Amniotic epithelial cell (primary cell): ENCODE results near the gene CCR4.
"Not testable (repeated sequence)": the region's sequence is repeated elsewhere in the genome, so short reads cannot be mapped to it uniquely, and the experiment has no call there.

ENCODE experiments used
- DNase-seq: peaks from one replicate; pipeline ENCODE4 v3.0.0-alpha.2; 2010; ENCODE audit warnings: low read depth

The CCR4 gene

DNA sequence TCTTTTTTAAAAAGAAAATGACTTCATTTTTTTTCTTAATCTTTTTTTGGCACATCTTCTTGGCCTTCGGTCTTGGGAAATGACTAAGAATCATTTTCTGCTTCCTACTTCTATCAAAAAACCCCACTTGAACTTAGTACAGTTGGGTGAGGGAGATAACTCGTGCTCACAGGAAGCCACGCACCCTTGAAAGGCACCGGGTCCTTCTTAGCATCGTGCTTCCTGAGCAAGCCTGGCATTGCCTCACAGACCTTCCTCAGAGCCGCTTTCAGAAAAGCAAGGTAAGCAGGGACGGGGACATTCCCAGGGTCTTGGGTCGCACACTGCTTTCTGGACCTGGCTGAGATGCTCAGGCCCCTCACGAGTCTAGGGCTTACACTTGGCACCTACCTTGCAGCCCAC lies at the start of gene CCR4:
Gene CCR4 (plus strand): TSS at position 235 of the 402 bp plus-strand sequence. CDS start 1,779 bp downstream, outside the sequence.
- DNase-seq = no peak

DNA sequence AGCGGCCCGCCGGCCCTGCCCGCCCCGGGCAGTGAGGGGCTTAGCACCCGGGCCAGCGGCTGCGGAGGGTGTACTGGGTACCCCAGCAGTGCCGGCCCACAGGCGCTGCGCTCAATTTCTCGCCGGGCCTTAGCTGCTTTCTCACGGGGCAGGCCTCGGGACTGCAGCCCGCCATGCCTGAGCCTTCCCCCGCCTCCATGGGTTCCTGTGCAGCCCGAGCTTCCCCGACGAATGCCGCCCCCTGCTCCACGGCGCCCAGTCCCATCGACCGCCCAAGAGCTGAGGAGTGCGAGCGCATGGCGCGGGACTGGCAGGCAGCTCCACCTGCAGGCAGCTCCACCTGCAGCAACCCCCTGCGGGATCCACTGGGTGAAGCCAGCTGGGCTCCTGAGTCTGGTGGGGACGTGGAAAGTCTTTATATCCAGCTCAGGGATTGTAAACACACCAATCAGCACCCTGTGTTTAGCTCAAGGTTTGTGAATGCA lies 48.5 kb upstream of the CCR4 start:
- DNase-seq = not testable (repeated sequence)

DNA sequence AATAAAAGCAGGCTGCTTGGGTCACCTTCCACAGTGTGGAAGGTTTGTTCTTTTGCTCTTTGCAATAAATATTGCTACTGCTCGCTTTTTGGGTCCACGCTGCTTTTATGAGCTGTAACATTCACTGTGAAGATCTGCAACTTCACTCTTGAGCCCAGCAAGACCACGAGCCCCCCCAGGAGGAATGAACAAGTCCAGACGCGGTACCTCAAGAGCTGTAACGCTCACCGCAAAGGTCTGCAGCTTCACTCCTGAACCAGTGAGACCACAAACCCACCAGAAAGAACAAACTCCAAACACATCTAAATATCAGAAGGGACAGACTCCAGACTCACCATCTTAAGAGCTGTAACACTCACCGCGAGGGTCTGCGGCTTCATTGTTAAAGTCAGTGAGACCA lies 47.5 kb upstream of the CCR4 start:
- DNase-seq = no peak

DNA sequence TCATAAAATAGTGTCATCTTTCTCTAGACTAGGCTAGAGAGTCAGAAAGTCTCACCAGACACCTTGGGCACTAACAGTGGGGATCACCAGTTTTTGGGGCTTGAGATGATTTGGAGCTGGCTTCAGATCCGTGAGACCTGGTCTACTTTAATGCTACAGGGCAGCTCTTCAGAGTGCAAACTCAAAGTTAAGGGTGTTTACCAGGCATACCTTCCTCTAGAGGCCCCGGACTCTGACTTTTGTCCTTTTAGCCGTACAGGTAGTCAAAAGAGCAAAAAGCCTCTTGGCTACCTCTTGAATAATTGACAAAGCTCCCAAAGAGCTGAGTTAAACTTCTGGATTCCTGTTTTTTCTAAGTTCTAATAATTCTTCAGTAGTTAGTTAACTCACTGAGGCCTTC lies 41.4 kb upstream of the CCR4 start:
- DNase-seq = no peak

DNA sequence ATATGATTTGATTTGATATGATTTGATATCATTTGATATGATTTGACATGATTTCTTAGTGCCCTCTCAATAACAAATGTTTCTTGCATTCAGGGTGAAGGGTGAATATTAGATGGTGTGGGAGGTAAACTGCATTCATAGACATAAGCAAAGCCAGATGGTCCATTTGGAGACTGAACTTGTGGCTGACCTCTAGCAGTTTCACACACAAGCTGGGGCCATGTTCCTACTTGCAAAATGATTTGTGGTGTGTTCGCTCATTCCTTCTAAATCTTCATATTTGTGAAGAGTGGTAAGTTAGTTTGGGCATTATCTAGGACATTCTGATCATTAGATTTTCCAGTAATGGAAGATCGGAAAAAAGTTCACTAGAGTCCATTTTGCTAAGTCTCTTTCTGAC lies 40.5 kb upstream of the CCR4 start:
- DNase-seq = peak; percentile 5

DNA sequence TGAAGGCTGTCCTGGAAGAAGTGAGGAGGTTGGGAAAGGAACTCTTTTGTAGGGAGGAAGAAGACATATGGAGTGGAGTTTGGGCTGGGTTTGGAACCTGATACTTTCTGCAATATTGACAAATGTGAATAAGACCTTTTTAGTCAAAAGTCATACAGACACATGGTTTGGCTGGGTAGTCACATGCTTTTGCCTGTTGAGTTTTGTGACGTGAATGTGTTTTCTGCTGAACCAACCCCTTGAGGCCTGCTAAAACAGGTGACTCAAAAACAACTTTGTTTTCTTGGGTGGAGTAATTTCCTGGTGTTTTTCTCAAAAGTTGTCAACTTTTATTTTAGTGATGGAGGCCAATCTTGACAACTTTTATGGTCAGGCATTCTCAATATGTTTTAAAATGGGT lies 39.4 kb upstream of the CCR4 start:
- DNase-seq = no peak

DNA sequence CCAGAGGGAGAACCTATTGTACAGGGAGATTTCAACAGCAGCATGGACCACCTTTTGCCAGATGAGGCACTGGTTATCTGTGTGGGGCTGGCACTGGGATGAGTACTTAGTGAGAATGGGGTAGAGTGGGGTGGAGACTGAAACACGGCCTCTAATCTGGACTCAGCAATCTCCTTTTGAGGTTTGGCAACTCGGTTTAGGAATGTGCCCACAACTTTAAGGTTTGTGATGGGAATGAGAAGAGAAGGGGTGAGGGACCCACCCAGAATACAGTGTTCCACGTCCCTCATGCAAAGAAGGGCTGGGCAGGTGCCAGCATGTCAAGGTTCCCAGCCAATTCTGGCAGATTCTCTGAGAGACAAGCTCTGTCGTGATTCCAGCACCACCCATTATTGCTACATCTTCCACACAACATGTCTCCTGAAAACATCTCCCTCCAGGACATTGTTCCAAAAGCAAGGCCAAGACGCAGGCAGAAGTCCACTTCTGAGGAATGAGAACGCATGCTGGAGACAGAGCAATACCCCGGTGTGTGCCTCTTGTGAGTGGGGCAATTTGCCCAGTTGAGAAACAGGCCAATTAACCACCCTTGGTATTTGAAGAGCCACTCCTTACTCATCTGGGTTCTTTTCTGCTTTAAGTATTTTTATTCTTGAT lies 37.5 kb upstream of the CCR4 start:
- DNase-seq = peak; percentile 49

DNA sequence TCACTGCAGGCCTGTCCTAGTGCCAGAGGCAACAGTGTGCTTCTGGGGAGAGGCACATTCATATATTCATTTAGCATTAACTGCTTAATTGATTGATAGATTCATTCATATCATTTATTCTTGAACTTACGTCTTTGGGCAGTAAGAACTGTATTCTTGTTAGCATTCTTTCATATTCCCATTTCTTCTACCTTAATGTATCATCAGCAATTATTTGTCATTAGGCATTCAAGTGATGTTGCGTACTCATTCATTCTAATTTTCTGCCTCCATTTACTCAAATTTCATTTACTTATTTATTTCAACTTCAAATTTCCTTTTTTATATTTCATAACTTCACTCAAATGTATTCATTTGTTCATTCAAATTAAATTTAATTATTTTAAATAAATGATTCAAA lies 31.5 kb upstream of the CCR4 start:
- DNase-seq = no peak

DNA sequence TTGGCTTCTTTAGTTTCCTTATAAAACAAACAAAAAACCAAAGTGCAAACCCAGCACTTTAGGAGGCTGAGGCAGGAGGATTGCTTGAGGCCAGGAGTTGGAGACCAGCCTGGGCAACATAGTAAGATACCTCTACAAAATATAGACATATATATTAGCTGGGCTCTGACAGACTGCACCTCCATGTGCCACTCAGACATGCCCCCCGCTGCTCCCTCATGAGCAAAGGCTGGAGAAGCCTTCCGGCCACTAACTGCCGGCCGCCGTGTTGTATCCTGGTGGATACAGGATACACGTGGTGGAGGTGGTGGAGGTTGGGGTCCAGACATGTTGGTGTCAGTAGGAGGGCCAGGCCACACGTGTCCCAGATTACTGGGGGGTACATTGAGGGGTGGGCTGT lies 29.4 kb upstream of the CCR4 start:
- no peak for DNase-seq

DNA sequence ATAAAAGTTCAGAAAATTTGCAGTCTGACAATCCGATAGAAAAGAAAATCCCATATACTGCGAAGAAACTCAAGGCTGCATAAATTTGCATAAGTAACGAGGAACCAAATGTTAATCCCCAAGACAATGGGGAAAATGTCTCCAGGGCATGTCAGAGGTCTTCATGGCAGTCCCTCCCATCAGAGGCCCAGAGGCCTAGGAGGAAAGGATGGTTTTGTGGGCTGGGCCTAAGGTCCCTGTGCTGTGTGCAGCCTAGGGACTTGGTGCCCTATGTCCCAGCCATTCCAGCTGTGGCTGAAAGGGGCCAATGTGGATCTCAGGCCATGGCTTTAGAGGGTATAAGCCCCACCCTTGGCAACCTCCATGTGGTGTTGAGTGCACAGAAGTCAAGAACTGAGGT lies 21.3 kb upstream of the CCR4 start:
- no peak for DNase-seq

DNA sequence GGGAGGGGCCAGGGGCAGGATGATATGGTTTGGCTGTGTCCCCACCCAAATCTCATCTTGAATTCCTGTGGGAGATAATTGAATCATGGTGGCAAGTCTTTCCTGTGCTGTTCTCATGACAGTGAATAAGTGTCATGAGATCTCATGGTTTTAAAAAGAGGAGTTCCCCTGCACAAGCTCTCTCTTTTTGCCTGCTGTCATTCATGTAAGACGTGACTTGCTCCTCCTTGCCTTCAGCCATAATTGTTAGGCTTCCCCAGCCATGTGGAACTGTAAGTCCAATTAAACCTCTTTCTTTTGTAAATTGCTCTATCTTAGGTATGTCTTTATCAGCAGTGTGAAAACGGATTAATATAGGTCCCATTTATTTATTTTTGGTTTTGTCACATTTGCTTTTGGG lies 20.2 kb upstream of the CCR4 start:
- DNase-seq = not testable (repeated sequence)

DNA sequence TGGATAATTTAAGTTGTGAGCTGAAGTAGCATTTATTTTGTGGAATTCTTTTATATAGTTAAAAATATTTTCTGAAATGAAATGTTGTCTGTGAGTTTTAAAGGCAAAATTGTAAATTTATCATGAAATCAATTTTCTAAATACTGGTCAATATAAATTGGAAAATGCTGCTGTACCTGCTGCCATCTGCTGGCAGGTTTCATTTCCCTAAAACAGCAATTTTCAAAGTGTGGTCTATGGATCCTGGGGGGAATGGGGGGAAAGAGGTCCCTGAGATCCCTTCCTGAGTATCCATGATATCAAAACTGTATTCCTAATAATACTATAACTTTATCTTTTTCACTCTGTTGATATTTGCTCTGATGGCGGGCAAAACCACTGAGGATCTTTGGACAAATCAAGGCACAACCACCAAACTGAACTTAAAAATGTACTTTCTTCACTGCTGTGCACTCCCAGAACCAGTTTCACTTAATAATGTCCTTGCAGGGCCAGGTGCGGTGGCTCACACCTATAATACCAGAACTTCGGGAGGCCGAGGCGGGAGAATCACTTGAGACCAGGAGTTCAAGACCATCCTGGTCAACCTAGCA lies 17.2 kb upstream of the CCR4 start:
- DNase-seq = no peak

DNA sequence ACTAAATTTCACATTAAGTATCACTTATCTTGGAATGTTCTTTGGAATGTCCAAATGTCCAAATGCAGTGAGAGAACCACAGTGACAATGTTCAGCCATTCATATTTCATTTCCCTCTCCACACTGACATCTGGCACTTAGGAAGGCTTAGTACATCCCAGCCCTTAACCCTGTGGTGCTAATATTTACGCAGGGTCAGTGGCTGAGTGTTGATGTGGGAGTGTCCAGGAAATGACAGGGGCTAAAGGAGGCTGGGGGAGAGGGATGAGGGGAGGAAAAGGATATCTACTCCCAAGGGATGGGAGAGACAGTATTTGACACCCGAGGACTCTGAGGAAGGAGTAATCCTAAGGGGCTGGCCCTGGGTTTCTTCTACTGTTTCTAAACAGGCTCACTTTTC lies 14.1 kb upstream of the CCR4 start:
- DNase-seq = no peak

DNA sequence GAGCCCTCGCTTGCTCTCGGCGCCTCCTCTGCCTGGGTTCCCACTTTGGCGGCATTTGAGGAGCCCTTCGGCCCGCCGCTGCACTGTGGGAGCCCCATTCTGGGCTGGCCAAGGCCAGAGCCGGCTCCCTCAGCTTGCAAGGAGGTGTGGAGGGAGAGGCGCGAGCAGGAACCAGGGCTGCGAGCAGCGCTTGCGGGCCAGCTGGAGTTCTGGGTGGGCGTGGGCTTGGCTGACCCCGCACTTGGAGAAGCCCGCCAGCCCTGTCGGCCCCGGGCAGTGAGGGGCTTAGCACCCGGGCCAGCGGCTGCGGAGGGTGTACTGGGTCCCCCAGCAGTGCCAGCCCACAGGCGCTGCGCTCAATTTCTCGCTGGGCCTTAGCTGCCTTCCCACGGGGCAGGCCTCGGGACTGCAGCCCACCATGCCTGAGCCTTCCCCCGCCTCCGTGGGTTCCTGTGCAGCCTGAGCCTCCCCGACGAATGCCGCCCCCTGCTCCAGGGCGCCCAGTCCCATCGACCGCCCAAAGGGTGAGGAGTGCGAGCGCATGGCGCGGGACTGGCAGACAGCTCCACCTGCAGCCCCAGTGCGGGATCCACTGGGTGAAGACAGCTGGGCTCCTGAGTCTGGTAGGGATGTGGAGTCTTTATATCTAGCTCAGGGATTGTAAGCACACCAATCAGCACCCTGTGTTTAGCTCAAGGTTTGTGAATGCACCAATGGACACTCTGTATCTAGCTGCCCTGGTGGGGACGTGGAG lies 11.7 kb upstream of the CCR4 start:
- not testable (repeated sequence) for DNase-seq

DNA sequence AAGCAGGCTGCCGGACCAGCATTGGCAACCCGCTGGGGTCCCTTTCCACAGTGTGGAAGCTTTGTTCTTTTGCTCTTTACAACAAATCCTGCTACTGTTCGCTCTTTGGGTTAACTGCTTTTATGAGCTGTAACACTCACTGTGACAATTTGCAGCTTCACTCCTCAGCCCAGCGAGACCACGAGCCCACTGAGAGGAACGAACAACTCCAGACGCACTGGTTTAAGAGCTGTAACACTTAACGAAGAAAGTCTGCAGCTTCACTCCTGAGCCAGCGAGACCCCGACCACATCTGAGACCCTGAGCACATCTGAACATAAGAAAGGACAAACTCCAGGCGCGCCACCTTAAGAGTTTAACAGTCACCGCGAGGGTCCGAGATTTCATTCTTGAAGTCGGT lies 10.7 kb upstream of the CCR4 start:
- DNase-seq = no peak

DNA sequence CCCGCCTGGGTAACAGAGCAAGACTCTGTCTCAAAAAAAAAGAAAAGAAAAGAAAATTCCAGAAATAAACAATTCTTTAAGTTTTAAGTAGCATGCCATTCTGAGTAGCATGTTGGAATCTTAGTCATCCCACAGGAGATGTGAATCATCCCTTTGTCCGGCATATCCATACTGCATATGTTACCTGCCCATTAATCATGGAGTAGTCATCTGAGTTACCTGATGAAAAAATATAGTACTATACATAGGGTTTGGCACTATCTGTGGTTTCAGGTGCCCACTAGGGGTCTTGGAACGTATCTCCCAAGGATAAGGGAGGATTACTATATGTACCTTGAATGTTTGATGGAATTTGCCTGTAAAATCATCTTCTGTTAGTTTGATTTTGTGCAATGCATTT lies 6.3 kb upstream of the CCR4 start:
- peak; percentile 21 for DNase-seq

DNA sequence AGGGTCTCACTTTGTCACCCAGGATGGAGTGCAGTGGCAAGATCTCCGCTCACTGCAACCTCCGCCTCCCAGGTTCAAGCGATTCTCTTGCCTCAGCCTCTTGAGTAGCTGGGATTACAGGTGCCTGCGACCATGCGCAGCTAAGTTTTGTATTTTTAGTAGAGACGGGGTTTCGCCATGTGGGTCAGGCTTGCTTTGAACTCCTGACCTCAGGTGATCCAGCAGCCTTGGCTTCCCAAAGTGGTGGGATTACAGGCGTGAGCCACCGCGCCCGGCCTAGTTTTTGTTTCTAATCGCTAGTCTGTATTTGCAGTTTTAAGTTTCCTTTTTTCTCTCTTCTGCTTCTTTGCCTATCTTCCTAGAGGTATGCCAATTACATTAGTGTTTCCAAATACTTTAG lies 5.8 kb upstream of the CCR4 start:
- DNase-seq = not testable (repeated sequence)

DNA sequence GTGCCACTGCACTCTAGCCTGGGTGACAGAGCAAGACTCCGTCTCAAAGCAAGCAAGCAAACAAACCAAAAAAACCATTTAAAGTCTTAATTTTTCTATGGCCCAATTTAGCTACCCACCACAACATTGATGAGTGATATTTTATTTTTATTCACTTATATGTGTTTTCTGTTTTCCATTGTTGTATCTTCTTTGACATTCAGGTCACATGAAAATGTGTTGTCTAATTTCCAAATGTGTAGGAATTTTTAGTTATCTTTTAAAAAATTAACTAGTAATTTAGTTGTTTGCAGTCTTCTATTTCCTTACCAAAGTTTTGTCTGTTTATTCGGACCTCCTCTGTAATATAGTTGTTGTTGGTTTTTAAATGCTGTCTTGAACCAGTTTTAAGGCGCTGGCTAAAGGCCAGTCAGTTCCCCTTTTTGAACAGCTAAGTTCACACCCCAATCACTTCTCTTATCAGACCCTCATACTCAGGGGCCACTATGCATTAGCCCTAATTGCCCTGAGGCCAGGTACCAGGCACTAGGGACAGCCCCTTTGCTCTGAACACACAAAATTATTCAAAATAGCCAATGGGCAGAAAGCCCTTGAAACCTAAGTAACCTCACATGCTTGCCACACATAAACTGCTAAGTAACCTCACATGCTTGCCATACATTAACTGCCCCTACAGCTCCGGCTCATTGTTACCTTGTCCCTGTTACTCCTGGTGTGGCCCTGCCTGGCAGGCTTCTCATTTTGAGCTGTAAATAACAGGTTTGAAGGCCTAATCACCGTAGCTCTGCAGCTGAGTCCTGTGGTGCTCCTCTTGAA lies 4.3 kb upstream of the CCR4 start:
- no peak for DNase-seq

DNA sequence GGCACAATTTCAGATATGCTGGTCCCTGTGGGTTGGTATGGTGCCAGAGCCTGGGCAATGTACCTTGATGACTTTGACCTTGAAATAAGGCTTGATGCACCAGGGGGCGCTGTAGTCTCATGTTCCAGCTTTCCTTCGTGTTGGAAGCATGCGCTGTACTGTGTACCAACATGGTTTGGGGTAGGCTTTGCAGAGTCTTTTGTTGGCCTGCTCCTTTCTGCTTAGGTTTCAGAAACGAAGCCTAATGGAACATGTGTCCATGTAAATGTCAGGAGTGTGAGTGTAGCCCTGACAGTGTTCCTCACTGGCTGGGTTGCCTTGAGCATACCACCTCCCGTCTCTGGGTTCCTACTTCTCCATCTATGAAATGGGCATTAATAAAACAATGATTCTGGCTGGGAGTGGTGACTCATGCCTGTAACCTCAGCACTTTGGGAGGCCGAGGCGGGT lies 3.6 kb upstream of the CCR4 start:
- DNase-seq = peak; percentile 77

DNA sequence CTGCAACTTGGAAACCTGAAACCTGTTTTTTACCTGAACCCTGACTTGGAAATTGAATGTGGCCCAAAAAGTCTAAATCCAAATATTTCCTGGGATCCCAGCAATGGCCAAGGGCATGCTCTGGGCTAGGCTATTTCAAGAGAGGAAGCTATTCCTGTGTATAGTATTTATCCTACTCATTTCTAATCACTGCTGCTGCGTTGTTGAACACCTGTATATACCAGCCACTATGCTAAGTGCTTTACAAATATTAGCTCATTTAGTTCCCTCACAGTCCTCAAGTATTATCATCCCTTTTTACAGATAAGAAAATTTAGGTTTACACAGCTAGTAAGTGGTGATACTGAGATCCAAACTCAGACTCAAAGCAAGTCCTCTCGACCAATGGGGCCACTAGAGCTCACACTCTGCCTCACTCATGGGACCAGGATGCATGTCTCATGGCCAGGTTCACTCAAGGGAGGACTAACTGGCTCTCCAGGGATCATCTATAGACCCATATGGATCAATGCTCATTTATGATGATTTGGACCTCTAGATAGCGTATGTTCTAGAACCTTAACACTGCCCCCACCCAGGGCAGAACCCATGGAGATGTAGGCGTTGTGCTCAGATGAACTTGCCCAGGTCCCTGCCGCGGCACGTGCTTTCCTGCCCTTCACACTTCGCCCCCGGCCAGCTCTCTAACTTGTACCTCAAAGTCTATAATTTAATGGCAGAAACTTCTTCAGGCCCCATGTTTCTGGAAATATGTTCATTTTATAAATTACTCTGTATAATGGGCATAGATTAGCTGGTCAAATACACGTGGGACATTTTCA lies 2.6 kb upstream of the CCR4 start:
- DNase-seq = no peak

DNA sequence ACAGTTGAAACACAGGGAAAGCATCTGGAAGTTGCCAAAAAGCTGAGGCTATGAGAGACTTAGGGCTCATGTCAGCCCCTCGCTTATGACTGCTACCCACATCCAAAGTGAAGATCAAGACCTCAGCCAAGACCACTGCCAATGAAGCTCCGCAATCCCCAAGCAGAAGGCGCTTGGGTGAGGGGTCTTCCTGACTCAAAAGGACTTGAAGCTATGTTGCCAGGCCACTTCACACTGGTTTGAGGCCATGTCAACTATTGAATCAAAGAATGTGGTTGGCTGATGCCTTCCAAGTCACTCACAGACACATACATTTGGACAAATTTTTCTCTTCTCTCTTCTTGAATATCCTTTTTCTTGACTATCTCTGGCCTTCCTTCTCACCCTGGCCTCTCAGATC lies 928 bp upstream of the CCR4 start:
- DNase-seq = no peak
